NCI-H128 (cell line): ENCODE measurements around the gene WFS1.

Experiments
- DNase-seq: peaks from one replicate; lab custom pipeline; 2025; ENCODE audit not compliant: unreplicated experiment; lab: John Stamatoyannopoulos, UW

The WFS1 gene

DNA sequence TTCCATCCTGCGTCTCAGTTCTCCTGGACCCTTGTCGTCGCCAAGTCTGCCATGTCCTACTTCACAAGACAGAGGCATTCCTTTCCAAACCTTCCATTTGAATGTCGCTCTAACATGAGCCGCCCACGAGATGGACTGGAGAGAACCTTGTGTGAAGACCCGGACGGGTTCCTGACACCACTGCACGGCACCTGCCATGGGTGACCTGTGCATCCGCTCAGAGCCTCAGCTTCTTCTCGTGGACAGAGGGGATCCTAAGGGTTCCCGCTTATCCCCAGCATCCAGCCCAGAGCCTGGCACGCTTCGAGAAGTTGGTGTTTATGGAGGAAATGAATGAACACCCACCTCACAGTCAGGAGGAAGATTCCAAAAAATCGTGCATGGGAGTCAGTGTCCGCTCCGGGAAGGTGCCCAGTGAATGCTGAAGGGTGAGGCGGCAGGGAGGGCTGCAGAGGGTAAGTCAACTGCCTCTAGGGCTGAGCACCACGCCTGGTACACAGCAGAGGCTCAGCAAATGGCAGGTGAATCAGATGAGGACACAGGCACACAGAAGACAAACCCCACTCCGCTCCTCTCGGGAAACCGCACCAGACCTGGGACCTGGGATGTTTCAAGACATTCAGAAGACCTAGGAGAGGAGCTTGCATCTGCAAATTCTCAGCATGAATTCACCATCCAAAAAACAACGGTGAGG is 52.6 kb downstream of the WFS1 start:
- DNase-seq, result no peak

GRCh38 chr4:6322761-6323566 is 53.3 kb downstream of the WFS1 start:
- DNase-seq, result no peak

DNA sequence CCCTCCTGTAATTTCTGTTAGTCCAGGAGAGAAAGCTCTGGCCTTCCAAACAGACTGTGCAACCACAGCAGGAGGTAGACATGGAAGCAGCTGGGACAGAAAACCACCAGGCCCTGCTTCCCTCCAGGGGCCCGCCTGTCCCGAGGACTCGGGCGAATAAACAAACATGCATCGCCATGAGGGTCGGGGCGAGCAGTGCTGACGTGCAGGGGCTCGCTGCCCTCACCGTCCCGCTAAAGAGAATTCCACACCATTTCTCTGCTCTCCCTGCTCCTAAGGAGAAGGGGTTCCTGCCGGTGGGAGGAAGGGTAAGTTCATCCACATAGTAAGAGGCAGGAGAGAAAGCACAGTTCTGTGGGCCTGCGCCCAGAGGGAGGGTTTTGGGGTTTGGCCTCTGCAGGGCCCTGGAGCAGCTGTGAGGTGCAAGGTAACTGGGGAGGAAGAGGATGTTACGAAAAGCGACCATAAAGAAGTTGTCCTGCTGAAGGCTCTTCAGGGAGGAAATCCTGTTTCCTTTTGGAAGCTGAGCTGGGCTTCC is 54.9 kb downstream of the WFS1 start:
- DNase-seq, result no peak

GRCh38 chr4:6324999-6325787 is 55.5 kb downstream of the WFS1 start:
- no peak for DNase-seq

DNA sequence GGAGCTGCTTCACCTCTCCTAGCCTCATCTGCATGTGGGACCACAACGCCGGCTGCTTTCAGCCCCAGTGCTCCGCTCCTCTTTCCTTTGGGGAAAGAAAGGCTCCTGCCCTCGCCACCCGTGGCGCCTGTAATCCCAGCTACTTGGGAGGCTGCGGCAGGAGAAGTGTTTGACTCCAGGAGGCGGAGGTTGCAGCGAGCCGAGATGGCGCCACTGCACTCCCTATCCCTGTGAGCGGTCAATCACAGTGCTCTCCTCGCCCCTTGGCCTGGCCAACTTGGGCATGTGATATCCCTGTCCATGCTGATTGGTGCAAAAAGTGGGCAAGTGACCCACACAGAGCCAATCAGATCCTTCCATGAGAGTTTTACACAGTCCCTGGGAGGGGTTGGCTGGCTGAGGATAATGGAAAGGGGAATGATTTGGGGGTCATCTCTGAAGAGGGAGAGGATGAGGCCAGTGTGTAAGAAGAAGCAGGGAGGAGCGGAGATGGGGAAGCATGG is 56.2 kb downstream of the WFS1 start:
- no peak for DNase-seq

GRCh38 chr4:6326312-6327060 is 56.8 kb downstream of the WFS1 start:
- no peak for DNase-seq

DNA sequence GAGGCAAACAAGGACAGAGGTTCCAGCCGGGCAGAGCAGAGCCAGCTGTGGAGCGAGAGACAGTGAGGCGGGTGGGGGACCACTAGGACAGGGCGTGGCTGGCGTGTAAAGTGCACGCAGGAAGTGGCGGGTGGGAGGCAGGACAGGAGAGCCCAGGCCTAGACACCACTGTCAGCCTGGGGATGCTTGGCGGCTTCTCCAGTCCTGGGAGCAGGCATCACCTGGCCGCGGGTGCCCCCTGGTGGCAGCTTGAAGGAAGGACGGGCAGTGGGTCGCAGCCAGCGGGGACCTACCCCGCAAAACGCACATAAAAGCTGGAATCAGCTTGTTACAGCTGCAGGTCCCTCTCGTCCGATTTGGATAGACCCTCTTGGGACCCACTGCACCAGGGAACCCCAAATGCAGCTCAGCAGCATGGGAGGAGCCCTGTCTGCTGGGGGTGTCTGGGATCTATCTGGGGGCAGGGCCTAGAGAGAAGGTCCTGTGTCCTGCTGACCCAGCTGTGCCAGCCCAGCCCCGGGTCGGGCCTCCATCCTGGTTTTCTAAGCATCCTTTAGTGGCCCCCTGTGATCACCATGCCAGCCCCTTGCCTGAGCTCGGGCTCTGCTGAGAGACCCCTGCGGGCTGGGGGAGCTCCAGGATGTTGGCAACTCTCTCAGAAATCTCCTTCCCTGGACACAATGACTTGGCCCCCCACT is 57.7 kb downstream of the WFS1 start:
- DNase-seq, result peak; percentile 22

DNA sequence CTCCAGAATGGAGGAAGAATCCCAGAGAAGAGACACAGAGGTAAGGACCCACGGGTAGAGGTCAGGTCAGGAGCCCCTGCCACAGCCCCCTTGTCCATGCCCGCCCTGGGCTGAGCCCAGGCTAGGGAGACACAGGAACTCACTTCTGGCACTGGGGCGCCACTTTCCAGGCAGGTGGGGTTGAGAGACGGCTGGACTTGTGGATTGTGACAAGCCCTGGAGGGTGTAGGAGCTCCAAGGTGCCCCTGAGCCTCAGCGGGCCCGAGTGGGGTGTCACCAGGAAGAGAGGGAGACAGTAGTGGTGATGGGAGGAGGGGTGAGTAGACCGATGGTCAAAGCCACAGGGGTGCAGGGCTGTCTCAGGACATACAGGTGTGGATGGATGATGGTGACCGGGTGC is 58.9 kb downstream of the WFS1 start:
- no peak for DNase-seq

DNA sequence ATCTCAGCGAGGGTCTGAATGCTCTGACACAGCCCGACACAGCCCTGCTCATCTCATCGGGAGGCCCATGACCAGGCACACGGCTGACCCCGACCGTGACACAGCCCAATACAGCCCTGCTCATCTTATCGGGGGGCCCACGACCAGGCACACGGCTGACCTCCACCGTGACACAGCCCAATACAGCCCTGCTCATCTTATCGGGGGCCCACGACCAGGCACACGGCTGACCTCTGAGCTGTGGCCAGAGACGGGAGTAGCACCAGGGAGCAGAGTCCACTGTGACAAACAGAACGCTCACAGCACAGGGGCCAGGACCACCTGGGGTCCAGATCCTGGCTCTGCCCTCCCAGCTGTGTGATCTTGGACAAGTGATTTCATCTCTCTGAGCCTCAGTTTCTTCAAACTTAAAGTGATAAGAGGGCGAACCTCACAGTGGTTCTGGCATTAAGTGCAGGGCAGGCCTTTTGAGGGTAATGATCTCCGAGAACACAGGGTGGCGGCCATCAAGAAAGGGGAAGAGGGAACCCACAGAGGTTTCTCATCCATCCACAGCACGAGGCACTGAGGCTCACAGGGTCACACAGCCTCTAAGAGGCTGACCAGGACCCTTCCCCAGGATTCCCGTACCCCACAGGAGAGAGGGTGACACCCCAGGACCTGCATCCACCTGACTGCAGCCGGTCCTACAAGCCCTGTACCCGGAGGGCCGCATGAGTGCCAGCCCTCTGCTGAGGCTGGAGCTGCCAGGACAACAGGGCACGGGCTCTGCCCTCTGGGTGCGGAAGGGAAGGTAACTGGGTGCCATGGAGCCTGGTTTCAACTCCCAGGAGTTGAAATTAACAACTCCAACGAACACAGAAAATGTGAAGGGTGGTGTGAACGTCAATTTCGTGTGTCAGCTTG is 60.1 kb downstream of the WFS1 start:
- DNase-seq, result no peak

DNA sequence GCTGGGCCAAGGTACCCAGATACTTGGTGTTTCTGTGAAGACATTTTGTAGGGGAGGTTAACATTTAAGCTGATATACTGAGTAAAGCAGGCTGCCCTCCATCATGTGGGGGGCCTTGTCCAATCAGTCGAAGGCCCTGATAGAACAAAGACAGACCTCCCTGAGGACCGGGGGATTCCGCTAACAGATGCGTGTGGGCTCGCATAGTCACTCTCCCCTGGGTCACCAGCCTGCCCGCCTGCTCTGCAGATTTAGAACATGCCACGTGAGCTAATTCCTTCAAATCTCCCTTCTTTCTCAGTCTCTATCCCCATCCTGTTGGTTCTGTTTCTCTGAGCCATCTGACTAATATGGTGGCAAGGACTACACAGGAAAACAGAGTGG is 60.7 kb downstream of the WFS1 start:
- no peak for DNase-seq

- DNase-seq, result no peak
Observed at GRCh38 chr4:6331018-6331417, 61.4 kb downstream of the WFS1 start.

- no peak for DNase-seq
Observed at GRCh38 chr4:6331468-6331867, 61.8 kb downstream of the WFS1 start.

DNA sequence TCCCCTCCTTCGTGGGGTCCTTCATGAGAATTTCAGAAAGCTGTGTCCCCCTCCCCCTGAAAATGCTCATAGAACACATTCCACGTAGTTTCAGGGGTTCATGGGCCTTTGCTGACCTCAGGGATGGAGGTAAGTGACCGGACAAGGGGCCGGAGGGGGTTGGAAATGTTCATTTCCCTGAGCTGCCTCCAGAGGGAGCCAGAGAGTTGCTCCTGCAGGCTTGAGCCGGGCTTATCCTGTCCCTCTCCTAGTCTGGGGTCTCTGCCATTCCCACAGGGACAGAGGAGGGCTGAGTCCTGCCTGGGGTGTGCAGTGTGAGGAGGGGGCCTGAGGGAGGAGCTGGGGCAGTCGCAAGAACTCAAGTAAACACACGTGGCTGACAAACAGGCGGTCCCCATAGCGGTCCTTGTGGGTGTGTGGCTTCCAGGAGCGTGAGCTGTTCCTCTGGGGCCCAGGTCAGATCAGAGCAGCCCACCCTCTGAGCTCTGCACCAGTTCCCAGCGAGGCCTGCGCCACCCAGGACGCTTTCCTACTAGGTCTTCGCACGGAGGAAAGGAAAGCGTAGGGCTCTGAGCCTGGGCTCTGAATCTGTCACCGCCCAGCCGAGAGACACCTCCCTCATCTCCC is 62.5 kb downstream of the WFS1 start:
- DNase-seq, result no peak

GRCh38 chr4:6332669-6333050 is 63.0 kb downstream of the WFS1 start:
- no peak for DNase-seq

DNA sequence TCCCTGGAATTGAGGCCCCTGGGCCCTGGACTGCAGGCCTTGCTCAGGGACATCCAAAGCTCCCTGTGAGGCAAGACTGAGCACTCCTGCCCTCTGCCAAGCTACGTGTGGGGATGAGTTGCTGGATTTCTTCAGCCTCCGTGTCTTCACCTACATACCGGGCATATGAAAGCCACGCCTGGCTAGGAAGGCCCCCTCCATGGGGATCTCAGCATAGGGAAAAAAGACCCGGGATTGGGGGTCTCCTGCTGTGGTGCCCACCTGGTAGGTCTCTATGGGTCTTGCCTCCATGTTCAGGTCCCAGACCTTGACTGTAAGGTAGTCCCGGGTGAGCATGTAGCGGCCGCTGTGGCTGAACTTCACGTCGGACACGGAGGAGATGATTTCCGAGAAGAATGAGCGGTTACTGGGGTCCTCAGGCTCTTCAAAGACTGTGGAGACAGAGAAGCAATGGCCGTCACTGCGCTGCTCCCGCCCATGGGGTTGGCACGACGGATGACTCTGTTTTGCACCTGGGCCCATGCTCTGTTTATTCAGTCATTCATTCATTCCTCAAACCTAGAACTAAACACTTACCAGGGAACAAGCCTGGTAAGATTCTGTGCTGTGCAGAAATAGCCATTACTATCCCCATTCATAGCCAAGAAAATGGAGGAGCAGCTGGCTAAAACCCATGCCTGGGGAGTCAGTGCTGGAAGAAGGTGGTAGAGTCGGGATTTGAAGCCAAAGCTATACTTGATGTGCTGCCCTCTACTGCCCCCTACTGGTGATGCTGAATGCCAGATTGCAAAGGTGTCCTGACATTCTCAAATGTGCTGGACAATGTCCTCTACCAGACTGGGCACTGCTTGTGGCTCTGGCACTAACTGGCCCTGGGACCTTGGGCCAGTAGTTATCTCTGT is 63.9 kb downstream of the WFS1 start:
- no peak for DNase-seq

- DNase-seq, result no peak
Observed at GRCh38 chr4:6334203-6334887, 64.7 kb downstream of the WFS1 start.

DNA sequence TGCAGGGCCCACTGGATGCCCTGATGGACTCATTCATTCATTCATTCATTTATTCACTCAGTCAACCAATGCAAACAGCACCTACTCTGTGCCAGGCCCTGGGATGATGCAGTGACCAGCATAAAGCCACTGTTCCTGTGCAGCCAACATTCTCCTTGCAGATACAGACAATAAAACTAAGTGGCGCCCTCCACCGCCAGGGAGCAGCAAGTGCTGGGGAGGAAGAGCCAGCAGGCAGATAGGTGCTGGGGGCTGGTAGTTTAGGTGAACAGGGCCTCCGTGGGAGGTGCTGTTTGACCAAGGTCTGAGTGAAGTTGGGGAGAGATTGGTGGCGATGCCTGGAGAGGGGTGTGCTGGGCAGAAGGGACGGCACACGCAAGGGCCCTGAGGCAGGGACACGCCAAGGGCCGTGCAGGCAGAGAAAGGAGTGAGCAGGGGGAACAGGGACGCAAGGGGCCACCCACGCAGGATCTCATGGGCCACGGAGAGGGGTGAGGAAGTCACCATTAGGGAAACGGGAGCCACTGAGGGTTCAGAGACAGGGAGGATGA is 65.5 kb downstream of the WFS1 start:
- DNase-seq, result no peak
